Esophagus squamous epithelium (tissue), 5 donors: ENCODE measurements around the gene RAD51AP1. TPM values are rescaled to one million over a fixed set of nuclear protein-coding genes. Genes with fewer than 3 reads are reported as not detected.

Experiments
- DNase-seq: peaks from one replicate; lab custom pipeline; 2025; lab: John Stamatoyannopoulos, UW
- H3K27ac ChIP-seq, 4 donors: fragments of 200-600 bp; sonication (generic); one replicate each; pipeline ENCODE4 v1.5.1; 2016 to 2019; ENCODE audit warnings: mild to moderate bottlenecking in 1 of 4
- H3K27me3 ChIP-seq, 4 donors: fragments of 200-600 bp; sonication (generic); 1 replicate in 3 of 4; 2 replicates in 1 of 4; pipeline versions ENCODE4 v1.5.1 to v1.6.0; 2017 to 2021; ENCODE audit warnings: antibody characterized with exemption in 1 of 4
- H3K36me3 ChIP-seq, 3 donors: fragments of 200-600 bp; sonication (generic); one replicate each; pipeline ENCODE4 v1.5.1; 2016 to 2019
- H3K4me1 ChIP-seq, 3 donors: fragments of 200-600 bp; sonication (generic); one replicate each; pipeline ENCODE4 v1.5.1; 2017 to 2019
- H3K4me3 ChIP-seq, 4 donors: fragments of 200-600 bp; sonication (generic); 1 replicate in 3 of 4; 2 replicates in 1 of 4; pipeline ENCODE4 v1.5.1; 2016 to 2019; ENCODE audit warnings: mild to moderate bottlenecking in 2 of 4, moderate library complexity in 1 of 4
- H3K9me3 ChIP-seq, 3 donors: fragments of 200-600 bp; sonication (generic); one replicate each; pipeline ENCODE4 v1.5.1; 2016 to 2019
- POLR2A ChIP-seq, 4 donors: fragments of 450-650 bp; IDR thresholded peaks; one replicate each; pipeline ENCODE4 v1.6.1; 2017; ENCODE audit warnings: antibody characterized with exemption in 4 of 4, mild to moderate bottlenecking in 4 of 4, moderate library complexity in 3 of 4
- WGBS, 2 donors: methylation state at CpG; one replicate each; pipeline ENCODE4 v1.1.5; 2018; 5-methylcytosine and 5-hydroxymethylcytosine counted together
- intact Hi-C: fragments of 100-400 bp; cut with DNase I; formaldehyde crosslinking; loops from one replicate; pipeline ENCODE4 v1.15.0; 2022
- total RNA-seq, 4 donors: library from RNA; depleted of rRNA; stranded (reverse); fragments of >200 nt; gene quantifications; one replicate each; pipeline ENCODE4 v1.1.0, GENCODE V29; 2016
- TF ChIP-seq, protein P1 (sequence below), 6 experiments: fragments of 450-650 bp in 4 of 6; fragments of 200-600 bp in 2 of 6; sonication (generic) in 2 of 6; IDR thresholded peaks; one replicate each; pipeline ENCODE4 v1.5.1; 2016 to 2019; ENCODE audit warnings: antibody characterized with exemption in 6 of 6, mild to moderate bottlenecking in 4 of 6, moderate library complexity in 4 of 6
- donor health status: DM: yes; HTN: yes; CAD: no.

RAD51AP1 gene
- 10 to 100 TPM in 2 of 4 donors, 1 to 10 TPM in 2; 4.4 to 16.5 (median 10.3) TPM for total RNA-seq

DNA sequence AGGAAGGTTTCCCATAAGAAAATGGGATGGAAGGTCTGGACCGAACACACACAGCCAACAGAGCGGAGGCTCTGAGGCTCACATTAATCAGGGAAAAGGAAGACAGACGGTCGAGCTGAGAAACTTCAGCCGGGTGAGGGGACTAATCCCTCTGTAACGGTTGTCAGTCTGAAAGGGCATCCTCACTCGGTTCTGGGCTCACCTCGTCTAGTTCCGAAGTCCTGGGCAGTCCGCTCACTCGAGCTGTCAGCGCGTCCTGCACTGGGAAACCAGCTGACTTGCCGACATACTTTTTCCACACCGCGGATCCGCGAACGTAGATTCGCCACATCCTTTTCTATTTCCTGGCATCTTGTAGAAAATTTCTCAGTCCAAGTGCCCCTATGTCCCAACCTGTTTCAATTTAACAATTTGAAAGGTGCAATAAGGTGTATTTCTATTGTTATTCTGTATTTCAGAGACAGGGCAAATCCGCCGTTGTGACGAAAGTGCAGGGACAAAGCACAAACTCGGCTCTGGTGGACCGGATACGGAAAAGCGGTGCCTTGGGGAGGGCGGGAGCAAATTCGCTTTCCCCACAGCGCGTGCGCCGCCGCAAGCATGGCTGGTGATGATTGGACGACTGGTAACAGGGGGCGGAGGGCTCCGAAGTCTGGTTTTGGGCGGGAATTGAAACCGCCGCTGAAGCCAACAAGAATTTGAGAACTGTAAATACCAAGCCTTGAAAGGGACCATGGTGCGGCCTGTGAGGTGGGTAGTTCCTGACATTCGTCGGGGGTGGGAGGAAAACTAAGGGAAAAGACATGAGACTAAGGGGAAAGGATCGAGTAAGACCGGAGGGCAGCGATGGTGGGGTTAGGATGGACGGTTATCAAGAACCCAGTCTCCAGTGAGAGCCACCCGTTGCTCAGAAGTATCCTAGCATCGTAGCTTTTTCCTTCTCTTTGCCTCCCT is at the start of gene RAD51AP1:
Gene RAD51AP1 (plus strand): TSS at position 684 of the 954 bp plus-strand sequence. CDS start 50 bp downstream, at position 734.
- Histone ChIP-seq H3K4me3 (peak within 1 kb of the TSS; percentile 58 to 91 (median 73)), H3K4me1 (peaks cover 7 to 30% (median 14%) of the 10 kb centered on the region in 3 donors), H3K27me3 (no peaks in the 10 kb centered on the region), H3K9me3 (no peaks in the 10 kb centered on the region), H3K36me3 (peaks cover 0 to 18% (median 0%) of the 10 kb centered on the region in 3 donors), H3K27ac (peak within 1 kb of the TSS; percentile 88 to 95 (median 94))
- peak in 1 of 4 donors; percentile 29 for TF ChIP-seq POLR2A (IDR thresholded peaks at IDR 0.05)
- TF ChIP-seq, protein P1, sequence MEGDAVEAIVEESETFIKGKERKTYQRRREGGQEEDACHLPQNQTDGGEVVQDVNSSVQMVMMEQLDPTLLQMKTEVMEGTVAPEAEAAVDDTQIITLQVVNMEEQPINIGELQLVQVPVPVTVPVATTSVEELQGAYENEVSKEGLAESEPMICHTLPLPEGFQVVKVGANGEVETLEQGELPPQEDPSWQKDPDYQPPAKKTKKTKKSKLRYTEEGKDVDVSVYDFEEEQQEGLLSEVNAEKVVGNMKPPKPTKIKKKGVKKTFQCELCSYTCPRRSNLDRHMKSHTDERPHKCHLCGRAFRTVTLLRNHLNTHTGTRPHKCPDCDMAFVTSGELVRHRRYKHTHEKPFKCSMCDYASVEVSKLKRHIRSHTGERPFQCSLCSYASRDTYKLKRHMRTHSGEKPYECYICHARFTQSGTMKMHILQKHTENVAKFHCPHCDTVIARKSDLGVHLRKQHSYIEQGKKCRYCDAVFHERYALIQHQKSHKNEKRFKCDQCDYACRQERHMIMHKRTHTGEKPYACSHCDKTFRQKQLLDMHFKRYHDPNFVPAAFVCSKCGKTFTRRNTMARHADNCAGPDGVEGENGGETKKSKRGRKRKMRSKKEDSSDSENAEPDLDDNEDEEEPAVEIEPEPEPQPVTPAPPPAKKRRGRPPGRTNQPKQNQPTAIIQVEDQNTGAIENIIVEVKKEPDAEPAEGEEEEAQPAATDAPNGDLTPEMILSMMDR (IDR thresholded peaks at IDR 0.05), result peak in 1 of 6 experiments; percentile 12
- peak; percentile 70 for DNase-seq
- intact Hi-C loops, result loop anchor here (10.0 kb wide), 1 partner anchor 184 kb away; no protein-coding TSS in a partner anchor
- 0% methylated on average over 46 to 49 of the region's 49 CpGs for WGBS, 2 donors

- Histone ChIP-seq H3K4me3 (no peak overlapping the region), H3K27me3 (no peaks in the 10 kb centered on the region), H3K36me3 (peaks cover 0 to 39% (median 3%) of the 10 kb centered on the region in 3 donors), H3K27ac (no peak overlapping the region), H3K4me1 (peaks cover 0 to 8% (median 0%) of the 10 kb centered on the region in 3 donors), H3K9me3 (no peaks in the 10 kb centered on the region)
- no peak for DNase-seq
- TF ChIP-seq, protein P1 (IDR thresholded peaks at IDR 0.05), result no peak
- TF ChIP-seq POLR2A (IDR thresholded peaks at IDR 0.05), result no peak
- intact Hi-C loops, result no loop called here
- 94 to 98% methylated on average over 2 of the region's 2 CpGs for WGBS, 2 donors
Observed at GRCh38 chr12:4489556-4489955, 49.1 kb upstream of the RAD51AP1 start.

- H3K27ac ChIP-seq, result no peak overlapping the region
- TF ChIP-seq POLR2A (IDR thresholded peaks at IDR 0.05), result no peak
- TF ChIP-seq, protein P1 (IDR thresholded peaks at IDR 0.05), result no peak
- no peaks in the 10 kb centered on the region for H3K4me1 ChIP-seq
- WGBS, 2 donors, result 88 to 100% methylated on average over 1 of the region's 1 CpG
- no peak for DNase-seq
- no peaks in the 10 kb centered on the region for H3K27me3 ChIP-seq
- intact Hi-C loops, result no loop called here
- H3K4me3 ChIP-seq, result no peak overlapping the region
- H3K36me3 ChIP-seq, result peaks cover 0 to 47% (median 3%) of the 10 kb centered on the region in 3 donors
- no peaks in the 10 kb centered on the region for H3K9me3 ChIP-seq
Observed at GRCh38 chr12:4490973-4491372, 47.7 kb upstream of the RAD51AP1 start.

DNA sequence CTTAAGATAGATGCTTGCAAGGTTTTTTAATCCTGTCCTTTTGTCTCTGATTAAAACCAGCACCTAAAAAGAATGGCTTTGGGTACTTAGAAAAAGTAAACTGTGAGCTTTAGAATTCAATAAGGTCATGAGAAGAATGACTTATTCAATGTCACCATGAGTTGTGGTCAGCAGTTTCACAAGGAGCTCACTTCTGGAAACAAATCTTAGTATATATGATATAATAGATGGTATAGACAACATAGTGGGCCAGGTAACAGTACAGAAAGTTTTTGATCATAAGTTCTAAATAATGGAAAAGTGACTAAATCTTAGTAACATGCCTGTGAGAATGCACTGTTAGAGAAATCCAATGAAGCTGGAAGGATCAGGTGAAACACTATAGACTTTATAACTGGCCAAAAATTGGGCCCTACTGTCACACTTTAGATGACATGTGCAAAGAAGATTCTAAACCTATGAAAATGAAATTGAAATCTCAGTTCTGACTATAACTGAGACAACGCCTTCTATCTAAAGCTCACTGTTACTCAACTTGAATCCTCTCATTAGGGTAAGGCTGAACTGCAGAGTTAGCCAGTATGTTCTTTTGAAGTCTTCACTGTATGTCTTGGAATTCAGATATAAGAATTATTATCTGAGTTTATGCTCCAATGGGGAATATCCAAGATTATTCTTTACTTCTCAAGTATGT is 42.4 kb upstream of the RAD51AP1 start:
- Histone ChIP-seq H3K9me3 (no peaks in the 10 kb centered on the region), H3K27ac (no peak overlapping the region), H3K27me3 (no peaks in the 10 kb centered on the region), H3K36me3 (peaks cover 0 to 66% (median 0%) of the 10 kb centered on the region in 3 donors), H3K4me1 (no peaks in the 10 kb centered on the region), H3K4me3 (no peak overlapping the region)
- intact Hi-C loops, result no loop called here
- 67 to 77% methylated on average over 1 of the region's 1 CpG for WGBS, 2 donors
- no peak for TF ChIP-seq POLR2A (IDR thresholded peaks at IDR 0.05)
- TF ChIP-seq, protein P1 (IDR thresholded peaks at IDR 0.05), result no peak
- no peak for DNase-seq
